NCI-H748 treated with DMSO at 0.1 percent for 48 hours (cell line): Measurements from ENCODE around the gene CLRN1.
A peak's percentile ranks its signal among the peaks of the same experiment; 100 is the strongest.

Experiments used
- DNase-seq: peaks from one replicate; lab custom pipeline; 2025; lab: John Stamatoyannopoulos, UW

The CLRN1 gene

DNA sequence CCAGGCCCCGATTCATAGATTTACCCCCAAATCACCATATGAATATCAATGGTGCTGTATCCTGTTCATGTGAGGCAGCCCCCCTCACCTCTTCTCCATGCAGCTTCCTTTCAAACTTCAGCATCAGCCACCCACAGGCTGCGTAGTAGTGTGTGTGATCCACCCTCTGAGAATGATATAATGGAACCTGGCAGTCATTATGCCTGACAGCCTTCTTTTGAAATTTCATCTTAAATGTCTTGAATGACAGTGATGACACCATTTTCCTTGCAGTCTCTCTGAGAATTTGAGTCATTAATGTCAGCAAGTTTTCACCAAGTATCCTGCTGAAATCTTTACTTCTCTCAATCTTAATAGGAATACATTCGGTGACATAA, 3.5 kb upstream of the CLRN1 start:
- no peak for DNase-seq

DNA sequence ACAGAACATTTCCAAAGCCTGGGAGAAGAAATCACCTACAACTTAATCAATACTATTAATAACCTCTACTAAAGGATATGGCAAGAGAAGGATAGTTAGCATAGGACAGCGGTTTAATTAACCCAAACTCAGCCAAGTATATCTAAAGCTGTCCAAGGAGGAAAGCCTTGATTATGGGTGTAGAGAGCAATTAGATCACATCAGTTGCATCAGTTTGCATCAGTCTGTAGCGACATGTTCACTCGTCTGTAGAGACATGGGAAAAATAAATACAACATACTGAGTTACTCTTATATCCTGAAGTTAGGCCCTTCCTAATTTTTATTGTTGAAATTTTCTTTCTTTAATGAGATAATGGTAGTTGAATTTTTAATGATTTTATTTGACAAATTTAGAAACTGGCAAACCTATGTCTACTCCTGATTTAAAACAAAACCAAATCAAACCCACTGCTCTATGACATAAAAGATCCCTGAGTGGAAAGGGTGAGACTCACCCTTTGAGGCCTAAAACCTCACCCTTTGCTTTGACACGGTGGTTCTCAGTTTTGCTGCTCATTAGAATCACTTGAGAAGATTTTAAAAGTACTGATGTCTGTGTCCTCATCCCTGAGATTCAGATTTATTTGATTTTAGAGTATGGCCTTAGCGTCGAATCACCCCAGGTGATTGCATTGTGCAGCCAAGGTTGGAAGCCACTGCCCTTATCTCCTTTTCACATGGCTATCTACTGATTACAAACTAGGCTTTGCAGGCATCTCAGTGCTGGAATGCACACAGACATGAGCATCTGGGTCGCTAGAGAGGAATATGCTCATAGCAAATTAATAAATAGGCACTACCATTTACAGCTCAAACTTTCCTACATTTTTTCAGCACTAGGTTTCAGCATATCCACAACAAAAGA, 2.8 kb upstream of the CLRN1 start:
- no peak for DNase-seq

DNA sequence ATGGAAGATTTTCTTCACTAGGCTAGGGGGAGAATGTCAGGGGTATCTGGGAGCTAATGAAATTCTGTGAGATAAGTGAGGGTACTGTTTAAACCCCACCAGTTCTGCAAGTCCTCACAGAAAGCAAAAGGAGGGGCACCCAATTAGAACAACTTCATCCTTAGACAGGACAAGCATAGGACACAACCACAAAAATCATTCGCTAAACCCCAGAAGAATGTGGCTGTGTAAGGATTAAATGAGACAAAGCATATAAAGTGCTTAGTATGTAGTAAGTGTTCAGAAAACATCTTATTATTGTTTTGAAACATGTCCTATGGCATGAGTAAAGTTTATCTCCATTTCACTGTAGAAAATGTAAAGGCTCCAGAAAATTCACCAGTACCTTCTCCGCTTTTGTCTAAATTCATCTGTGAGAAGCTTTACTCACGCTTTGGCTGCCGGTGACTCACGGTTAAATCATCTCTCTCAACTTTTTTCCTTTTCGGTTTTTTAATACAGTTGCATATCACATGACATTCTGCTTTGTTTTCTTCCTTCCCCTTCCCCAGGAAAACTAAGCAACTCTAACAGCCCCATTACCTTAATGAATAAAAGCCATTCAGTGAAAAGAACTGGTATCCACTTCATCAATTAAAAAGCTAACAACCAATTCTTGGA, 1.7 kb downstream of the CLRN1 start:
- no peak for DNase-seq

DNA sequence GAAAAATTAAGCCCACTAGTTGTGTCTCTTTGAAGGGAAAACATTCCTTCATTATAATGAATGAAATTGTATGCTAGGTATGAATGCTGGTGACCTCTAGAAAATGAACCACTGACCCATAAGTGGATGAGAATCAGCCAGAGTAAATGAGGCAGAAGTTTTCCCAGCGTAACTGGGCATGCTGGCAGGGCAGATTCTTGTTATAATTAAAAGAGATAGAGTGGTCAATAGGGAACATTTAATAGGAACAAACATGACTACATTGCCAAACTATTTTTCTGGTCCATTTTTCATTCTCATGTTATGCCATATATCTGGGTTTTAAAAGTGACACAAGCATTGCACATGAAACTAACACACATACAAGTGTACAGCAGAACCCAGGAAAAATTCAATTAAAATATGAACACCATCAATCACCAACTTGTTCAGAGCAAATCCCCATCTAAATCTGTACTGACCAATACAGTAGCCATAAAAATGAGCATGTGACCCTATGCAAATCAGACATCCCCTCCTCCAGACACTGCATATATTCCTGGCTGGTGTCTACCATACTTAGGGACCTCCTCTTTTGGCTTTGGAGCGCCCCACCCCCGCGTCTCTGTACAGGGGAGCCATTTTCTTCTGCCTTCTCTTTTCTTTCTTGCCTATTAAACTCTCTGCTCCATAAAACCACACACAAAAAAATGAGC, 4.0 kb downstream of the CLRN1 start:
- DNase-seq: no peak

DNA sequence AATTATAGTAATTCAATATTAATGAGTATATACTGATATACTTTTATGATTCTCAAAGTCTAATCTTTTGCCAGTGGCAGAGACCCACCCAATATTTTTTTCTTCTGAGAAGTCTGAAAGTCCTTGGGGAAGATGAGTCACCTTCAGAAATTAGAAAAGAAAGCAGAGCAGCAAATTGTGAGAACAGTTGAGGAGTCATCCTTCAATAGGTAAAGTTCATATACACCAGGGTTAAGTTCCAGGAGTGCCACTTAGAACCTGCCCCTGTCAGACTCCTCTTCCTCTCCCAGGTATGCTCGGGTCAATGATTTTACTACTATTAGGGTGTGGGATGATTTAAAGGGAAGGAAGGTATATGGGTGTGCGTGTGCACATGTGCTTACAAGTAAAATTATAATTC, 7.1 kb downstream of the CLRN1 start:
- DNase-seq: no peak

DNA sequence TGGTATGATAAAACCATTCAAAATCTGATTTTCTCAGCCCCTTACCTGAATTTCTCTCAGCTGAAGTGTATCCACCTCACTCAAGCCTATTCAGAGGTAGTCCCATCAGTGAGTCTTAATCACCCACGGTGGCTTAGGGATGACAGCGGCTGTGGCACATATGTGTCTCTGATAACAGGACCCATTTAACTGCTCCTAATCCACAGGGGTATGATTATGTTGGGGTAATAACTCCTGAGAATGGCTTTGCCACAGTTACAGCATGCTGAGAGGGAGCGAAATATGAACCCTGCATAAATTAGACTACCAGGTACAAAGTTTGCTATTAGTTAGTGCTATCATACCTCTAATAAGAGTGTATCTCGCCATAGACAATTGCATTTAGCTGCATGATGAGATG, 10.6 kb downstream of the CLRN1 start:
- no peak for DNase-seq

DNA sequence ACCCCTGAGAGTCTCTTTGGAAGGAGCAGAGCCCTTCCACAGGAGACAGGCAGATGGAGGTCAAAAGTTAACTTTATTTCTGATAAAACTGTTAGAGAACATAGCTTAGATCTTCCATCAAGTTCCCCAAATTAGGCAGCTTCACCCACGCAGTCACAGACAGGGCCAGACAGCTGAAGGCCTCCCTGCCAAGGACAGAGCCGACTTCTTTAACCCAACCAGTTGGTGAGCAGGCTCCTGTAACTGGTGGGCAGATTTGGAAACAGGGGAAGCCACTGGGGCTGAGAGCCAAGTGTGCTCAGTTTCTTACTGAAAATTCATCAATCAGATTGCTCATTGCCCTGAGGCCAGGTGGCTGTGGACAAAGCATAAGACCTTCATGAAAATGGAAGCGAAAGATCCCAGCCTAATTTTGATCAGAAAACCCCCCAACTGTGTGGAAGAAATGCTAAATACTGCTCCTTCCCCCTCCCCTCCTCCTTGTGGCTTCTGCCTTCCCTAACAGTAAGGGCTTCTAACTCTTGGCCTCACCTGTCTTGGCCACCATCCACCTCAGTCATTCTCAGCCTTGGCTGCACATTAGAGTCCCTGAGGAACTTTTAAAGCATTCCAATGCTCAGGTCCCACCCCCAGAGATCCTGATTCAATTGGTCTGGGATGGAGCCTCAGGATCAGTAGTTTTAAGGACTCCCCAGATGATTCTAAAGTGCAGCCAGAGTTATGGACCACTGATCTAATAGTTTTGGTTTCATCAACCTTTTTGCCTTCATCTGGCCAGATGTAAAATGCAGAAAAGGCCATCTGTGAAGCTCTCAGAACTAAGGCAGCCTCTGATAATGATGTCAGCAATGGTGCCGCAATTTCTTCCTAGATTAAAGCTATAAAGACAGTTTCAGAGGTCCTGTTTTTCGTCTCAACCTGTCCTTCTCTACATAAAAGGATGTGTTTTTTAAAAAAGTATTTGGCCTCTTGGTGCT, 11.5 kb downstream of the CLRN1 start:
- no peak for DNase-seq

DNA sequence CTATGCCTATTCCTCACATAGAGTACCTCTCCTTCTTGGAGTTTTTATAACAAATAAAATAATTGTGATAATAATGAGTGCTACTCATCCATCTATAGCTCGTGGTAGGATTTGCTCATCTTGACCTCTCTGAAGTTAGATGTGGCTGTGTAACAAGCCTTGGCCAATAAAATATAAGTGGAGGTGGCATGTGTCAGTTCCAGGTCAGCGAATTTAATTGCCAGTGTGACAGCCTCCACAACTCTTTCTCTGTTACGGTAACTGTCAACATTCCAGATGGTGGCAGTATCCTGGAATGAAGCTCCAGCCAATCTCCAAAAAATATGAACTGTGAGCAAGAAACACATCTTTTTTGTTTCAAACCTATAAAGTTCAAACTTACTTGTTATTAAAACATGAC, 13.8 kb downstream of the CLRN1 start:
- no peak for DNase-seq

DNA sequence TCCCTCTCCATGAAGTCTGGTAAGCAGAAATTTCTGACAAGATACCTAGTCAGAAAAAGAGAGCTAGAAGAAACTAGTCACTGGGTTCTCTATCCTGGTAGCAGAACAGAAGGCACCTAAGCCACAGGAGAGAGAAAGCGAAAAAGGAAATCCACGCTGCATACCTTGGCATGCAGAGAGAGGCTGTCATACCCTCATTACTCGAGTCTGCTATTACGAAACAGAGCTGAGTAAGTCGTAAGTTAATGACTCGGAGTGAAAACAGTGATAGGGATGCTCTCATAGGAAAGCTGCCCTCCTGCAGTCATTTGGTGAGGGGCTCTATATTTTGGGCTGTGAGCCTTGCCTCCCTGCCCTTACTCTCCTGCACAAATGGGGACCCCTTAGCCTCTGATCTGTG, 16.2 kb downstream of the CLRN1 start:
- no peak for DNase-seq

DNA sequence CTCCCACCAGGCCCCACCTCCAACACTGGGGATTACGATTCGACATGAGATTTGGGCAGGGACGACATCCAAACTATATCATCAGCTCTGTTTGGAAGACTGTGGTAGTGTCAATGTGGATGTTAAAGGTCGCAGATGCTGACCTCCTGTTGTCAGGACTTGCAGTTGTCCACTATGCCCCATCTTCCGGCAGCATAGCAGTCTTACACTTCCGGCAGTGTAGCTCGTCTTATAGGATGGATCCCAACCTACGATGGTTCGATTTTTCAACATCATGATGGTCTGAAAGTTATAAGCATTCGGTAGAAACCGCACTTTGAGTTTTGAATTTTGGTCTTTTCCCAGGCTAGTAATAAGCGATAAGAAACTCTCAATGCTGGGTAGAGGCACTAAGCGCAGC, 20.6 kb downstream of the CLRN1 start:
- no peak for DNase-seq

DNA sequence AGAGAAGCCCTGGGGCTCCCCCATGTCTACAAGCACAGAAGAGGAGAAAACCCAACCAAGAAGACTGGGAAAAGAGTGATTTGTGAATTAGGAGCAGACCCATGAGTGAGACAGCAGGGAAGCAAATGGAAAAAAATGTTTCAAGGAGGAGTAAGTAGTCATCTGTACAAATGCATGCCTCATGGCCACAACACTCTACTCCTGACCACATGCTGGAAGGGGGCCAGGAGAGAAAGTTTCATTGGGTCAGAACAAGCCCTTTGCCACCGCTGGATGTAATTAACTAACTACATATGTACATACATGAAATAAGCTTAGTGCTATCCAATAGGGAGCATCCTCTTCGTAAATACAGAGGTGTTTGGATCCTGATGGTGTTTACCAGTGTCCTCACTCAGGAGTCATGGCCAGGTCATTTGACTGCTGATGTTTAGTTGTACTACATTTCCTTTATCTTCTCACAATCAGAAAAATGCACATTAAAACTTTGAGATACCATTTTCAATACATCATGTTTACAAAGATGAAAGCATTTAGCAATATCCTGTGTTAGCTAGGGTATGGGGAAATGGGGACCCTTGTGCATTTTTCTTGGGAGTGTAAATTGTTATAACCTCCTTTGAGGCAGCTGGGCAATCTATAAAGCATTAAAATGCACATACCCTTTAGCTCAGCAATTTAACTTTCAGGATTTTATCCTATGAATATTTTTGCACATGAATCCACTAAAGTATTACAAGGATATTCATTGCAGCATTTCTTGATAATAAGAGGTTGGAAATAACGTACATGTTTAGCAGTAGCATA, 27.1 kb downstream of the CLRN1 start:
- no peak for DNase-seq

DNA sequence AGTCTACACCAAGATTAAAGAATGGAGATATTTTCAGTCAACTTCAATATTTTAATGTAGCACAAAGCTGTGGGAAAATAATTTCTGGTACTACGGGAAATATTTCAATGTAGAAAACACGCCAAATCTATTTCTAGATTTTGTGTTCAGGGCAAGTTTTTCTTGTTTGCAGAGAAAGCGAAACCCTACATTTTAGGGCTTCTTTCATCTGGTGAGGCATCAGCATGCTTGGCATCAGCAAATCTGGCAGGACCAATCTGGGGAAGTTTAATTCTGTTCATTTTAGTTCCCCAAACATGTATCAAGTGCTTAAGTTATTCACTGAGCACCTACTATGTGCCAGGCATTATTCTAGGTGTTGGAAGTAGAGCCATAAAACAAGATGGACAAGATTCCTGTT, 30.3 kb downstream of the CLRN1 start:
- DNase-seq: no peak

DNA sequence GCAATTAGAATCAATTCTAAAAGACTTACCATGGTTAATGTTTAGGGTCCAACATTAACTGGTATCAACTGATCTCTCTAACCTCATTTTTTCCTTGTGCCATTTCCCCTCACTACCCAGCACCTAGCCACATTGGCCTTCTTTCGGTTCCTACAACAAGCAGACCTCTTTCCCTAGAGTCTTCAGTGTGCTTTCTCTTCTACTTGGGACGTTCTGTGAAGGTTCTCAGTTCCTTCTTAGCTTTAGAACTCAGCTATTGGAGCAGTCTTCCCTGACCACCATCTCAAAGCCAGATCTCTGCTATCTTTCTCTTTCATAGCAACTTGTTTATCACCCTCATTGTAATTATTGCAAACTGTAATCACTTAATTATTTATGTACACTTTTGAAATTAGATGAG, 35.8 kb downstream of the CLRN1 start:
- no peak for DNase-seq

DNA sequence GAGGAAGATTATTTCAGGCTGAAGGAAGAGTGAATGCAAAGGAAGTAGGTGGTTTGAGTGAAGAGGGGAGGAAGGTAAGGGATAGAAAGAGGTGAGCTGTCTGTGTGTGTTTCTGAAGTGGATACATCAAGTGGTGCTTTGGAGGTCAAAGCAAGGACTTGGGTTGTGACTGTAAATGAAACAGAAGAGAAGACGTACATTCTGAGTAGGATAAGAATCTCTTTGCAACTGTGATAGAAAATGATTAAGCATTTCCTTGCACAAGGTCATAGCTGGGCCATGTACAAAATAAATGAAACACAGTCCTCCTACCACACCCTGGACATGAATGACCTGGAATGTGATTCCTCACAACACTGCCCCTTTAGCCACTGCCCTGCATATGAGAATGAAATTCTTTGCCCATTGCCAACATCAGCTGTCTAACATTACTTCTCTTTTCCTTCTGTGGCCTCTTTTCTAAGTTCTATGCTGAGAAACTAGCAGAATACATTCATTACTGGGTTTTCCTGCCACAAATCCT, 39.0 kb downstream of the CLRN1 start:
- DNase-seq: no peak

DNA sequence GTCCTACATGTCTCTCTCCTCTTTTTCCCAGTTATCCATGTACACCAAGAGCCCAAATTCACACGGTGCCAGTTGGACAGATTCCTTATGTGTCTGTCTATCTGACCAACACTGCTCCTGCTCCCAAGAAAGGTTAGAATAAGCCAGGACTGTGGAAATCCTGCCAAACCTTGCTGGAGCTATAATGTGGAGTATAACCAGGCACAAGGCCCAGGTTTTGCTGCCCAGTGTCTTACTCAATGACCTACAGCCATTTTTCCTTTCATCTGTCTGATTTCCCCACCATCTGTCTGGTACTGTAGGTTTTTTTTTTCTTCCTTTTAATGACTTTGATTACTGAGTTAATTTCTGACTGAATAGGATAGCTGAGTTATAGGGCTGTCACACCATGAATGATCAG, 40.8 kb downstream of the CLRN1 start:
- no peak for DNase-seq

DNA sequence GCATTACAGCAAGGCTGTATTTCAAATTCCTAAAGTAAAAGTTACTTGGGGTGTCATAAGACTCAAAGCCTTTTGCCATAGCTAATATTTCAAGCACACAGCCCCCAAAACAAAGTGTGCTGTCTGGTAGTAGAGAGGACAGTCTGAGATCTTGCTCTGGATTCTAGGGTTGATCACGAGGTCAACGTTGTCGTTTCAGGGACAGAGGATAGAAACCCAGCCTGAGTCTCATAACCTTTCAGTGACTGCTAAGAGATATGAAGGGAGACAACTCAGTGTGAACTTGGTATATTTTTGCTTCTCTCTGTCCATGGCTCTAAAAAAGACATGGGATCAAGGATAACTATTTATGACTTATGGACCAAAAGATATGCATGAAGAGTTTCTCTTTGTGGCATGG, 41.7 kb downstream of the CLRN1 start:
- no peak for DNase-seq

DNA sequence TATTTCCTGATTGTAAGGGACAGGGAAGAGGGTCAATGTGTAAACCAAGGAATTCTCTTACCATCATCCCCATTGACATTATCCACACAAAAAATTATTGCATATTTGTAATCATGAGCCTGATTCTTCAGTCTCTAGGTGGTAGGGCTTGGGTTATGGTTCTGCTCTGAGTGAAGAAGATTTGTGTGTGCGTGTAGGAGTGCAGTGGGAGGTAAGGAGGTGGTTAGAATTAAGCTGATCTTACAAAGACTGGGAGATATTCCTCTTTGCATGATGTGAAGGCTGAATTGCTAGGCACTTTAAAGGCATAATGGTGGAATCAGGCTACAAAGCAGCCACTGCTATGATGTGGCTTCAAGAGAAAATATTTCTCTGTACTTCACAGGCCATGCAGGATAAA, 44.3 kb downstream of the CLRN1 start:
- no peak for DNase-seq

DNA sequence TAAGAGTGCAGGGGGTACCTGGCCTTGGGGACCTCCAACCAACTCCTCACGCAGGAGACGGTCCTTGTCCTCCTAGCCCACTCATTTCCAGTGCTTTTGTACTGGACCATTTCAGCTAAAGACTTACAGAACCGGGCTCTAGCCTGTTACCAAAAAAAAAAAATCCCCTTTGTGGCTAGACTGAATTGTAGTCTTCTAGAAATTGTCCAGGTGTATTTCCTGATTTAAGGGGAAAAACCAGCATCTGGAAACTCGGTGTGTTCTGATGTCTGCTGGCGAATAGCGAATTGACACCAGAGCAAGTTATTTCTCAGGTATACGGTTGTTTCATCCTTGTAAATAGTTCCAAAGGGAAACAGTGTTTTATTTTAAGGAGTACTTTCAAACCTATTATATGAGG, 46.2 kb downstream of the CLRN1 start:
- no peak for DNase-seq

DNA sequence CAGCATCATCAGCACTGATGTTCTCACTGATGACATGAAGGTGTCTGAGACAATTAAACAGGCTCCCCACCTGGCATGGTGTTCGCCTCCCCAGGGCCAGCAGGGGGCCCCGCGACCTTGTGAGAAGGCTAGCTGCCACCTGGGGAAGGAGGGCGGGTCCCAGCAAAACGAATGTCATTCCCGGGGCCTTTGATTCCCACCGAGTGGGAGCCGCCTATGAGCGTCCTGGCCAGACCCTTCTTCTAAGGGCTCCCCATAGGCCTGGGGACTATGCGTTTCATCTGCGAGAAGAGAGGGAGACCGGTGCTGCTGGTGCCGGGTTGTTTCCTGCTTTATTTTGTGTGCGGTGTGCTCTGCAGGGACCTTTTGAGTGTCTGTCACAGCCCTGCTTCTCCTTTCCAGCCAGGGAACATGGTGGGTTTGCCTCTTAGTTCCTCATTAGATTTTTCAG, 46.8 kb downstream of the CLRN1 start:
- DNase-seq: no peak

DNA sequence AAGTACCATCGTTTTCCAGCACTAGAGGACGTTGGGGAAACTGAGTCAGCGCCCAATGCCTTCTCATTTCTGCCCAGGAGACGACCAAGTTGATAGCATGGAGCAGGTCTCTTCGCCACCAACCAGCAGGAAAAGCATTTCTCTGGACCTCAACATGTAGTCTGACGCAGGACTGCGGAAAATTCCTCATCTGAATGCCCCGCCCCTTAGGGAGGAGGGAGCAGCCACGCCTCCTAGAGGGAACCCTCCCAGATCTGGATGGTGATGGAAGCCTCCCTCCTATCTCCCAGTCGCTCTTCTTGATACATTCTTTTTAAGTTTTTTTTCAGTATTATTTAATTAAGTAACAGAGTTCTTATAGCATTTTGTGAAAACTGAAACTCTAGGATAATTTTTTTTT, 49.9 kb downstream of the CLRN1 start:
- peak; percentile 4 for DNase-seq

DNA sequence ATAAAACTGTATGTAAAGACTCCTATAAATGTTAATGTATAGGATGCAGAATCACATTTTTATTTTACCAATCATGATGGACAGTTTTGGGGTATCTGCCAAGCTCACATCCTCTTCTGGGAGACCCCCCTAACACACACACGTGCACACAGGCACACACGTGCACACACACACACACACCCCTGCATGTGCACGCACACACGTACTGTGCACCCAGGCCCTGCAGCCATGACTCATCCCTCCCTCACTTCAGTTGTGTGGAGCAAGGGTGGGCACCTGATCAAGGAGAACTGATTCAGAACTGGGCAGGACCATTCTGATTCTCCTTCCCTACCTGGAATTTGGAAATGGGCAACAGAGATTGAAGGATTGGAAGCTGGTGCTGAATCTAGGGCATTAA, 51.3 kb downstream of the CLRN1 start:
- DNase-seq: no peak
